ENCODE measurements around the gene ICAM5.

Gene ICAM5

GRCh38 chr19:10292206-10292788, 2.5 kb downstream of the ICAM5 start:
- DNase-seq, result peak; percentile 54

- no peak for DNase-seq
These were observed 3.3 kb downstream of the ICAM5 start for GRCh38 chr19:10292789-10293636.

GRCh38 chr19:10293637-10294367, 4.0 kb downstream of the ICAM5 start:
- DNase-seq, result no peak

DNA sequence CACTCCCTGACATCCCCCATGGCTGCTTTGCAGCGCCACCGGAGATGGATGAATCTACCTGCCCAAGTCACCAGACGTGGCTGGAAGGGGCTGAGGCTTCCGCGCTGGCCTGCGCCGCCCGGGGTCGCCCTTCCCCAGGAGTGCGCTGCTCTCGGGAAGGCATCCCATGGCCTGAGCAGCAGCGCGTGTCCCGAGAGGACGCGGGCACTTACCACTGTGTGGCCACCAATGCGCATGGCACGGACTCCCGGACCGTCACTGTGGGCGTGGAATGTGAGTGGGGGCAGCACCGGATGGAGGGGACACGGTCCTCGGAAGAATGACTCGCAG, 4.6 kb downstream of the ICAM5 start:
- DNase-seq, result no peak

GRCh38 chr19:10295305-10295846, 5.6 kb downstream of the ICAM5 start:
- DNase-seq, result no peak

- DNase-seq, result no peak
These were observed 6.3 kb downstream of the ICAM5 start for GRCh38 chr19:10295847-10296591.

- DNase-seq, result peak; percentile 40
These were observed 10.1 kb downstream of the ICAM5 start for GRCh38 chr19:10299545-10300458.

DNA sequence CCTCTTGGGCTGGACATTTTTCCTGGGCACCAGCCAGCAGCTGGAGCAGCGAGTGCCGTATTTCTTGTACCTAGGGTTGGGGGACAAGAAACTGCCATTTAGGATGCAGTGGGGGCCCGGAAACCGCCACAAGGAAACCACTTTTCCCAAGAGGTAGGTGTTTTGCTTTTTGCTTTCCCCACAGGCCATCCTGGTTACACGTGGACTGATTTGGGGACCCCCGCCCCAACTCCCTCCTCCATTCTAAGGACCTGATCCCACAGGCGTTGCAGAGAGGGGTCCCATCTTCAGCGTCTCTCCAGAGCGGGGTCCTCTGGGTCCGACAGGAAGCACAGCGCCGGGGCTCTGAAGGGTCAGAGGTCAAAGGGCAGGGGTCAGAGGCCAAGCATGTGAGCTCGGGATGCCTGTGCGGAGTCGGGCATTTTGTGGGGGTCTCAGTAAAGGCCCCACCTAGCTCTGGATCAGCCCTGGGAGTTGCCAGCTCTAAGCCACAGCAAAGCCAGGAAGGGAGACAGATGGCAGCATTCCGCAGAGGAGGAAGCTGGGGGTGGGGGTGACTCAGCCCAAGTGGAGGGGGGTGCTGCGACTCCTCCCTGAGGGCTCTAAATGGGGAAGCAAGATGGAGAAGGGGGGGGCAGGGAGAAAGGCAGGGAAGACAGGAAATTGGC, 15.5 kb downstream of the ICAM5 start:
- DNase-seq, result no peak

GRCh38 chr19:10306327-10306726, 16.6 kb downstream of the ICAM5 start:
- DNase-seq, result no peak

DNA sequence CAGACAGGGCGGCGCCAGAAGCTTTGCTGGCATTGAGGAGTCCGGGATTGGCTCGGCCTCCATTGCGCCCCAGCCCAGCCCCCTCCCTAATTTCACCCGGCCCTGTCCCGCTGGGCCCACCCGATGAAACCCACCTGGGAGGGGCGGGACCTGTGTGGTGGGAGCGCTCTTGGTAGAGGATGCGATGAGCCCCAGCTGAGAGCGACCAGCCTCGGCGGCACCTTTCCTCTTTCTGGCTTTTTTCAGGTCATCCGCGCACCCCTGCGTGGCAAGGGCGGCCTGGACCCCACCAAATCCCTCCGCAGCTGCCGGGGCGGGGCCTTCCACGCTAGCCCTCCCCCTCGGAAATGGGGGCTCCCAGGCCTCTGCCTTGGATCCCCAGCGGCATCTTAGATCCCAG, 19.7 kb downstream of the ICAM5 start, which contains the start of gene ZGLP1:
ZGLP1 (minus strand) TSS at position 393 of the 400 bp plus-strand sequence.
- no peak for DNase-seq

DNA sequence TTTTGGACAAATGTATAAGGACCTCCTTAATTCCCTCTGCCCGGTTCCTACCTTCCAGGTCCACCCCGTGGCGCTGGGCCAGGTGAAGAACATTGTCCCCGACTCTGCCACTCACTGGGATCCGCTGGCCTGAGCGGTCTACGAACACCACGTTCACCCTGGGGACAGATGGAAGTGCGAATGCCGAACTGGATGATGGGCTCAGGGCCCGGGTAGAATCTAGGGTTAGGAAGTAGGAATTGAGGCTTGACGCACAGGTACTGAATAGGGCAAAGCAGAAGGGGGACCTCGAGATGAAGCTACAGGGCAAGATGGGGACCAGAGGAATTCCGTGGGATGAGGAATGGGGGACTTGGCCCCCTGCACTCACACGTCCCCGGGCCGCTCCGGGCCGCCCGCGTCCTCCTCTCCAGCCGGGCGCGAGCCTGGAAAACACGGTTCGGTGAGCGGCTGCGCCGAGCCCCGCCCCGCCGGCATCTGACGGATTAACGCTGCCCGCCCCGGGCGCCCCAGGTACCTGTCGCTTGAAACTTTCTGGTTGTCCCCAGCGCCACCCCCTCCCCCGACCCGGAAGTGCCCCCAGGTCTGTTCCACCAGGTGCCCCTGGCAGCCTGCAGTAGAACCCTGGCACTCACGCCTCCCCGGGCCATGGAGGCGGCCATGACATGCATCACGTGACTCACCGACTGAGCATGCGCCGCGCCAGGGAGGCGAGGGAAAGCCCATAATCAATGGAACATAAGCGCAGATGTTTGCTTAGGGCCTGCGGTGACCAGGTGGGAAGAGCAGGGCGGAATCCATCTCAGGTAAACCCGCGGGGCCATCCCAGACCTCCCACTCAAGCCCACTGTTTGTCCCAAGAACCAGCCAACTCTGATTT, 25.8 kb downstream of the ICAM5 start, which contains the start of gene FDX2:
FDX2 (minus strand) TSS at position 681 of the 880 bp plus-strand sequence; CDS start at position 662, 19 bp downstream.
- DNase-seq, result peak; percentile 92

DNA sequence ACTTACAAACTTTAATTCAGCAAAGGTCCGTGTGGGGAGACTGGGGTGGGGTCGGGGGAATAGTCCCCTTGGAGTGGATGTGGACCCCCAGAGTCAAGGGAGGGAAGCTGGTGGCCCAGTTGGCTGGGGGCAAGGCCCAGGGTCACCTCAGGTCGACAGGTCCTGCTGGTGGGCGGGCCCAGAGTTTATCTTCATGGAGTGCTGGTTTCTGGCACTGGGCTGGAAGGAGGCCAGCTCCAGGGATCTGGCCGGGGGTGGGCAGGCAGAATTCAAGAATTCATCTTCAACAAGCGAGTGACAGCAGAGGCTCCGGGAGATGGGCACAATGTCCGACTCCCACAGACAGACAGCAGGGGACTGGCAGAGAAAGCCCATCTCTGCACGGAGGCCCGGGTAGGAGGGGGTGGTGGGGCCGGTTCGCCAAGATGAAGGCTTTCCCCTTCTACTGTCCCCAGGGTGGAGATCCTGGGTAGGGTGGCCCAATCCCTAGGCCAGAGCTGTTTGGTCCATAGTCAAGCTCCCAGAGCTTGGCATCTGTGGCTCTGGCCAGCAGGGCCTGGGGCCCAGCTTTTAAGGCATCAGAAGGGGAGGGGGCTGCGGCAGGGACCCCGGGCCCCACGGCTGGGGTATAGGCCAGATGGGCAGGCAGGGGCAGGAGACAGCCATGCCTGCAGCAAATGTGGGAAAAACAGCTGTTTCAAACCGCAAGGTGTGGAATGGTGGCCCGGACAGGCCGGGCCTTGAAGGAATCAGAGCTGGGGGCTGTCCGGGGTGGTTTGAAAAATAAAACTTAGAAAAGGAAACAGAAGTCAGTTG, 26.7 kb downstream of the ICAM5 start:
- no peak for DNase-seq

DNA sequence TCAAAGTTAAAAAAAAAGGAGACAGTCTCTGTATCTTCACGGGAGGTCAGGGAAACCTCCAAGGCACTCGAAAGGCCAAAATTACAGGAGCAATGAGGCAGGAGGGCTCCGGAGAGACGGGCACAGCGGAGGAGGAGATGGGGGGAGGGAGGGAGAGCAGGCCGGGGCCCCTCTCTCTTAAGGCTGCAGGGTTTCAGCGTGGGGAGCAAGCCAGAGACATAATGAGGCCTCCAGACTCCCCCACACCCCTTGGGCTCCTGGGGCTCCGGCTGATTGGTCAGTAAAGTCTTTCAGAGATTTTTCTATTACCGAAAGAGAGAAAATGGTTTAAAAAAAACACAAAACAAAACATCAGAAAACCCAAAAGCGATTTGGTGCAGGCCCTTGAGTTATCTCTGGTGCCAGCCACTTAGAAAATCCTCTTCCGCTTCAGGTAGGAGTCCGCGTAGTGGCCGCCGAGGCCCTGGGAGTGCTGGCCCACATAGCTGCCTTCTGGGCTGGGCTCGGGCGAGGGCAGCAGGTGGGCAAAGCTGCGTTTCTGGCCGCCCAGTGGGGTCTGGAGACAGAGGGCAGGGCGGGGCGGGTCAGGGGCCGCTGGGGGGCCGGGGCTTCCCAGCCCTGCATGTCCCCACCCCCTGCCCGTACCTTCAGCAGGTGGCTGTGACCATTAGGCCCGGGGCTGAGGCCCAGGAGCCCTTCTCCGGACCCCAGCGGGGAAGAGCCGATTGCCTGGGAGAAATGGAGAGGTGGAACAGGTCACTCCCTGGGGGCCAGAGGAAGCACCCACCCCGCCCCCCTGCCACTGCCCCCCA, 27.5 kb downstream of the ICAM5 start:
- no peak for DNase-seq

DNA sequence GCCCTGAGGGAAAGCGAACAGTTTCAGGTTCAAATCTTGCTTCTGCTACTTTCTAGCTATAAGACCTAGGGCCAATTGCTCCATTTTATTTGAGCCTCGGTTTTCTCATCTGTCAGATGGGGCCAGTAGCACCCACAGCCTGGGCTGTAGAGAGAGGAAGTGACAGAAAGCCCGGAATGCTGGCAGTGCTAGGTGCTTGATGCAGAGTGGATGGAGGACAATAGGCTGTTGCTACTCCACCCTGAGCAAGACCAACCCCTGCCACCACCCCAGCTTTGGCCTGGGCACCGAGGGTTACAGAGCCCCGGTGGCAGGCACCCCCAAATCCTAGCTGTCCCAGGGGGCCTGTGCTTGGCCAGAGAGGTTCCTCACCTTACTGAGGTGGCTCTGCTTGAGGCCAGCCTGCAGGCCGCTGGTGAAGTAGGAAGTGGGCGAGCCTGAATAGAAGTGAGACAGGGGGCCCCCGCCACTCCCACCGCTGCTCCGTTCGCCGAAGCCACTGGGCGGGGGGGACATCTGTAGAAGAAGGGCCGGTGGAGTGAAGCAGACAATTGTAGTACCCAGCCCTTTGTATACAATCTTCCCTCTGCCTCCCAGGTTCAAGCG, 28.2 kb downstream of the ICAM5 start:
- DNase-seq, result no peak

GRCh38 chr19:10318807-10319682, 29.3 kb downstream of the ICAM5 start:
- DNase-seq, result no peak

GRCh38 chr19:10320602-10321416, 31.1 kb downstream of the ICAM5 start:
- no peak for DNase-seq

Measured in RPMI8226 (cell line).